ENCODE results near the gene PCGF2. TPM values are rescaled to one million over a fixed set of nuclear protein-coding genes. Genes with fewer than 3 reads are reported as not detected.

Gene PCGF2
- total and polyA plus RNA-seq, 2 of the 8 experiments (the other 6 are each of a cell fraction or from before 2014, with no cell fraction given), result 42.1 to 93.3 TPM

- H3K4me2 ChIP-seq (ENCODE audit: insufficient read depth in 1 of 2, low read depth in 2 of 2, low read length in 2 of 2), result no peak overlapping the region
- CTCF ChIA-PET (ENCODE audit: partially characterized antibody), result interaction anchor here (0.5 to 3.7 kb wide), 9 partner anchors 10 to 443 kb away, joined by 3 to 17 read pairs (median 4); no protein-coding TSS in a partner anchor
- H3K4ac ChIP-seq (replicated peaks; ENCODE audit: insufficient read length, low read depth, low read length), result no peak overlapping the region
- H2BK5ac ChIP-seq (ENCODE audit: low read depth, low read length), result no peak overlapping the region
- no peak overlapping the region for H3K4me3 ChIP-seq (ENCODE audit: extremely low read depth in 1 of 4, insufficient read depth in 2 of 4, low read depth in 3 of 4, low read length in 4 of 4)
- peaks cover 2% of the 10 kb centered on the region; the same call in 1 of the 2 replicates for H3K23me2 ChIP-seq (ENCODE audit: low read depth, low read length)
- peaks cover 0 to 10% (median 7%) of the 10 kb centered on the region in 4 experiments; a peak in 6 of 7 replicates for H3K27me3 ChIP-seq (replicated peaks in 1 of 4; ENCODE audit: control insufficient read depth in 3 of 4, extremely low read depth in 1 of 4, insufficient read depth in 3 of 4, low read length in 3 of 4)
- H4K20me1 ChIP-seq (replicated peaks in 1 of 2; ENCODE audit: control insufficient read depth in 1 of 2, insufficient read depth in 2 of 2, low read length in 2 of 2), result no peaks in the 10 kb centered on the region
- POLR2A ChIA-PET (ENCODE audit: partially characterized antibody), result interaction anchor here (1.2 to 1.3 kb wide), 3 partner anchors 10 to 11 kb away, joined by 3 to 6 read pairs (median 3); no protein-coding TSS in a partner anchor
- H2BK15ac ChIP-seq (ENCODE audit: low read length), result no peak overlapping the region
- 84% methylated on average over 16 of the region's 16 CpGs; no CpG with 5 or more reads in 1 of the 2 experiments for WGBS, 2 experiments (ENCODE audit: extremely low coverage in 1 of 2, insufficient coverage in 1 of 2, insufficient read length in 1 of 2, insufficient replicate concordance in 2 of 2, low coverage in 1 of 2, low lambda C conversion rate in 2 of 2, missing lambda C conversion rate in 1 of 2)
- H3K56ac ChIP-seq (replicated peaks; ENCODE audit: insufficient read length, low read depth, low read length), result no peak overlapping the region
- no peak overlapping the region for H3K27ac ChIP-seq (ENCODE audit: low read depth, low read length)
- no peak for DNase-seq (ENCODE audit: low read depth in 1 of 2, low spot score in 2 of 2)
- H3K9ac ChIP-seq (replicated peaks in 1 of 4; ENCODE audit: extremely low read depth in 1 of 4, low read depth in 3 of 4, low read length in 3 of 4), result no peak overlapping the region
- H2AFZ ChIP-seq (ENCODE audit: low read length), result no peak overlapping the region
- H4K5ac ChIP-seq (ENCODE audit: insufficient read length, low read depth, low read length), result no peak overlapping the region
- no peak for FAIRE-seq
- H2BK20ac ChIP-seq (ENCODE audit: low read length), result no peak overlapping the region
- H3K23ac ChIP-seq (ENCODE audit: insufficient read length), result no peak overlapping the region
- no peak overlapping the region for H4K91ac ChIP-seq (replicated peaks; ENCODE audit: insufficient read length, low read length)
- H3K14ac ChIP-seq (ENCODE audit: insufficient read length), result no peak overlapping the region
- no peak overlapping the region for H2BK120ac ChIP-seq (replicated peaks; ENCODE audit: low read depth, low read length)
- no peak overlapping the region for H3K18ac ChIP-seq (ENCODE audit: extremely low read depth, low read length)
- no peak for TF ChIP-seq CBX5 (IDR thresholded peaks at IDR 0.05; ENCODE audit: low read depth, low read length)
- H3K36me3 ChIP-seq (ENCODE audit: control insufficient read depth in 2 of 4, insufficient read depth in 4 of 4, low read length in 3 of 4), result no peaks in the 10 kb centered on the region
- H2BK12ac ChIP-seq (ENCODE audit: low read depth, low read length), result no peak overlapping the region
- peaks cover 6 to 20% (median 10%) of the 10 kb centered on the region in 4 experiments for H3K4me1 ChIP-seq (replicated peaks in 1 of 4; ENCODE audit: control insufficient read depth in 3 of 4, insufficient read depth in 4 of 4, low read length in 3 of 4)
- H2AK5ac ChIP-seq (ENCODE audit: low read depth, low read length), result 0 out of 2 replicates have a peak overlapping the region, but pooled peaks have one; percentile 13
- H3K79me1 ChIP-seq (ENCODE audit: low read depth, low read length), result no peaks in the 10 kb centered on the region
- H4K8ac ChIP-seq (ENCODE audit: extremely low read depth, insufficient read depth, low read length), result no peak overlapping the region
- no peaks in the 10 kb centered on the region for H3K9me3 ChIP-seq (ENCODE audit: insufficient read depth in 2 of 2, low read depth in 1 of 2, low read length in 1 of 2)
- no peaks in the 10 kb centered on the region for H3K79me2 ChIP-seq (ENCODE audit: control insufficient read depth in 1 of 2, insufficient read depth in 2 of 2, low read length in 2 of 2)
Measured at GRCh38 chr17:38721802-38722201, 26.3 kb downstream of the PCGF2 start.
